Erythroblast (primary cell): ENCODE data around the gene ACTA2.

Experiments used
- GATA1 ChIP-seq: IDR thresholded peaks from 2 replicates; pipeline ENCODE4 v1.6.1; 2011; ENCODE audit warnings: low read depth, mild to moderate bottlenecking, control low read depth, low read length, moderate library complexity
- POLR2A ChIP-seq: IDR thresholded peaks from 2 replicates; pipeline ENCODE4 v1.6.1; 2011; ENCODE audit warnings: mild to moderate bottlenecking, low read length

DNA sequence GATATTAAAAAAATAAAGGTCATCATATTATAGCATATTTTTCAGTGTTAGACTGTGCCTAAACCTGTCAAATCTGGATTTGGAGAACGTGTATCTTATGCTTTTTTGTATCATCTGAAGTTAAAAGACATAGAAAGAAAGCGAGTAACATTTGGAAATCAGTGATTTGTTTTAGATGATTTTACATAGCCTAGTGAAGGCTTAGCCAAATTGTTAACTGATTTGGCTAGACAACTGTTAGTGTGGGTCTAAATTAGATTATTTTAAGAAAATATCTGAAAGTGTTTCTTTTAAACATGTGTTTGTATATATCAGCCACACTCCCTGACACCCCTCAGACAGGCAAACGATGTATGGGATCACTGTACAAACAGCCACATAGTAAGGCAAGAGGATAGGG is 35.6 kb downstream of the ACTA2 start:
- TF ChIP-seq POLR2A, result no peak
- no peak for TF ChIP-seq GATA1
